ENCODE results near the gene SPATA31D1. TPM values are rescaled to one million over a fixed set of nuclear protein-coding genes. Genes with fewer than 3 reads are reported as not detected.
"Not testable (repeated sequence)": the region's sequence is repeated elsewhere in the genome, so short reads cannot be mapped to it uniquely, and the experiment has no call there.

The SPATA31D1 gene
- not detected for total RNA-seq

DNA sequence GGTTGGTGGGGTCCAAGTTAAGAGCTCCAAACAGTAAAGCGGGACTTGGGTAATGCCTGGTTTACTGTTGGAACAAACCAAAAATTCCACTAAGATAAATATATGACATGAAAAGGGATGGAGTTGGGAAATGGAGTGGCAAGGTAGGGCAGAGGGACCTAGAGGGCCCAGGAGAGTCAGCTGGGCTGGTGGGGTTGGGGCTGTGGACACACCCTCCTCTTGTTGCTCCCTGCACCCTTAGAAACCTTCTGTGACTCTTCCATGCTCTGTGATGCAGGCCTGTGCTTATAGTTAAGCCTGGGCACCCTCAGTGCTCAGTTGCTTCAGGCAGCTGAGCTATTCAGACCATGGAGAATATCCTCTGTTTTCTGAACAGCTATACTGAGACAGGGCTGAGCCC, at the start of gene SPATA31D1:
SPATA31D1 (plus strand) TSS at position 301 of the 400 bp plus-strand sequence; CDS start at position 348, 47 bp downstream.
- H3K27ac Mint-ChIP-seq; DNase-seq; H3K4me3 Mint-ChIP-seq; H3K36me3 Mint-ChIP-seq (ENCODE audit: low read depth); H3K27me3 Mint-ChIP-seq (ENCODE audit: low read depth); H3K9me3 Mint-ChIP-seq; intact Hi-C loops (cut with micrococcal nuclease); H3K4me1 Mint-ChIP-seq (ENCODE audit: low read depth); CTCF ChIA-PET: not testable (repeated sequence)

- H3K9me3 Mint-ChIP-seq; H3K27me3 Mint-ChIP-seq (ENCODE audit: low read depth); H3K27ac Mint-ChIP-seq; DNase-seq; H3K4me3 Mint-ChIP-seq; H3K36me3 Mint-ChIP-seq (ENCODE audit: low read depth); H3K4me1 Mint-ChIP-seq (ENCODE audit: low read depth); CTCF ChIA-PET; intact Hi-C loops (cut with micrococcal nuclease): not testable (repeated sequence)
These were observed 45.2 kb upstream of the SPATA31D1 start, which contains the start of gene SPATA31D3 for GRCh38 chr9:81943393-81943792. TSS of gene SPATA31D3 (plus strand) at chr9:81943500. CDS start at chr9:81943586, 86 bp downstream.

- H3K9me3 Mint-ChIP-seq; H3K36me3 Mint-ChIP-seq (ENCODE audit: low read depth); H3K27ac Mint-ChIP-seq; H3K4me3 Mint-ChIP-seq; CTCF ChIA-PET; H3K27me3 Mint-ChIP-seq (ENCODE audit: low read depth); DNase-seq; intact Hi-C loops (cut with micrococcal nuclease); H3K4me1 Mint-ChIP-seq (ENCODE audit: low read depth): not testable (repeated sequence)
These were observed 39.9 kb upstream of the SPATA31D1 start for GRCh38 chr9:81948650-81949049.

DNA sequence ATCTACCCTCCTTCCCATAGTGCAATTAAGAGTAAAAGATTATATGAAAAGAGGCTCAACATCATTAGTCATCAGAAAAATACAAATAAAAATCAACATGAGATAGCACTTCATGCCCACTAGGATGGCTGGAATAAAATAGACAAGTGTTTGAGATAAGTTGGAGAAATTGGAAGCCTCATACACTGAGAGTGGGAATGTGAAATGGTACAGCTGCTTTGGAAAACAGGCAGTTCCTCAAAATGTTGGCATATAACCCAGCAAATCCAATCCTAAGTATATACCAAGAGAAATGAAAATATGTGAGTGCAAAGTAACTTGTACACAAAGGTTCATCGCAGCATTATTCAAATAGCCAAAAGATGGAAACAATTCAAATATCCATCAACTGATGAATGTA, 35.5 kb upstream of the SPATA31D1 start:
- Mint-ChIP-seq H3K36me3 (ENCODE audit: low read depth) (peaks cover 2% of the 10 kb centered on the region), H3K4me1 (ENCODE audit: low read depth) (no peaks in the 10 kb centered on the region), H3K9me3 (peaks cover 25% of the 10 kb centered on the region), H3K27me3 (ENCODE audit: low read depth) (no peaks in the 10 kb centered on the region), H3K27ac (no peak overlapping the region), H3K4me3 (no peak overlapping the region)
- intact Hi-C loops (cut with micrococcal nuclease) = no loop called here
- no peak for DNase-seq
- CTCF ChIA-PET = no interaction called here

GRCh38 chr9:81955625-81956024, 32.9 kb upstream of the SPATA31D1 start:
- no peak overlapping the region for H3K4me3 Mint-ChIP-seq
- CTCF ChIA-PET = no interaction called here
- peaks cover 25% of the 10 kb centered on the region for H3K9me3 Mint-ChIP-seq
- H3K4me1 Mint-ChIP-seq (ENCODE audit: low read depth) = no peaks in the 10 kb centered on the region
- no peak overlapping the region for H3K27ac Mint-ChIP-seq
- no peaks in the 10 kb centered on the region for H3K27me3 Mint-ChIP-seq (ENCODE audit: low read depth)
- DNase-seq = no peak
- intact Hi-C loops (cut with micrococcal nuclease) = no loop called here
- peaks cover 2% of the 10 kb centered on the region for H3K36me3 Mint-ChIP-seq (ENCODE audit: low read depth)

DNA sequence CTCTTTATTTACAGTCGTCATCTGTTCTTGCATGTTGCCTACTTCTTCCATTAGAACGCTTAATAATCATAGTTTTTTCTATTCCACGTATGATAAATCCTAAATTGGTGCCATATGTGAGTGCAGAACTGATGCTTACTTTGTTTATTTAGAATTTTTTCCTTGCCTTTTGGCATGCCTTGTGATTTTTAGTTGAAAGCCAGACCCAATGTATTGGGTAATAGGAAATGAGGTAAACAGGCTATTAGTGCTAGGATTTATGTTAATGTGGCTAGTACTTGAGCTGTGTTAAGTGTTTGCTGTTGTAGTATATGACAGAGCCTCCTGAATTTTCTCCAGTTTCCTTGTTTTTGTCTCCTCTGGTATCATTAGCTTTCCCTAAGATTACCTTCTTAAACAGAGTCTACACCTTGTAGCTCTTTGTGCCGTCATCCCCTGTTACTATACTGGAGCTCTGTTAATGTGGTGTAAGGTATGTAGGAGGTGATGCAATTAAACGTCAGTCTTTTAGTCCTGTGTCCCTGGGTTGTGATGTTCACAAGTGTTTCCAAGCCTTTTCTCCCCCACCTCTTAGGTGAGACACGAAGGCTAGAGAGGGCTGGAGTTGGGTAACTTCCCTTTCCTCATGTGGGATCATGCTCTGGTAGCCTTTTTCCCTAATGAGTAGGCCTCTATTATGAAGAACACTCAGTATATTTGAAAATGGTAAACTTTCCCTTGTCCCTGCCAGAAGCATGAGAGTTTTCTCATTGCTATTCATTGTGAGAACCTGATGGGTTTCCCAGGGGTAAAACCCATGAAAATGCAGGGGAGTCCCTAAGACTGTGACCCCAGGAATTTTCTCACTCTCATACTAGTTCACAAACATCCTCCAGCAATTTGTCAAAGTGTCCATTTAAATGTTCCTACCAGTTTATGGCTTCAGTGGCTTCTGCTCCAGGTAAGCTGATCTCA, 24.1 kb upstream of the SPATA31D1 start:
- intact Hi-C loops (cut with micrococcal nuclease) = no loop called here
- H3K9me3 Mint-ChIP-seq = peaks cover 3% of the 10 kb centered on the region
- no peak overlapping the region for H3K27ac Mint-ChIP-seq
- no peak overlapping the region for H3K4me3 Mint-ChIP-seq
- H3K27me3 Mint-ChIP-seq (ENCODE audit: low read depth) = peaks cover 3% of the 10 kb centered on the region
- DNase-seq = no peak
- no peaks in the 10 kb centered on the region for H3K36me3 Mint-ChIP-seq (ENCODE audit: low read depth)
- CTCF ChIA-PET = interaction anchor here (0.6 kb wide), 1 partner anchor 1138 kb away, joined by 3 read pairs; no protein-coding TSS in a partner anchor
- H3K4me1 Mint-ChIP-seq (ENCODE audit: low read depth) = no peaks in the 10 kb centered on the region

- Mint-ChIP-seq H3K27ac (no peak overlapping the region), H3K9me3 (peaks cover 3% of the 10 kb centered on the region), H3K4me3 (no peak overlapping the region), H3K27me3 (ENCODE audit: low read depth) (peaks cover 3% of the 10 kb centered on the region), H3K4me1 (ENCODE audit: low read depth) (no peaks in the 10 kb centered on the region), H3K36me3 (ENCODE audit: low read depth) (no peaks in the 10 kb centered on the region)
- DNase-seq = no peak
- intact Hi-C loops (cut with micrococcal nuclease) = no loop called here
- CTCF ChIA-PET = no interaction called here
These were observed 20.5 kb upstream of the SPATA31D1 start for GRCh38 chr9:81968026-81968425.

GRCh38 chr9:81969971-81970370, 18.6 kb upstream of the SPATA31D1 start:
- no peak for DNase-seq
- CTCF ChIA-PET = no interaction called here
- Mint-ChIP-seq H3K9me3 (peaks cover 6% of the 10 kb centered on the region), H3K4me3 (no peak overlapping the region), H3K27me3 (ENCODE audit: low read depth) (peaks cover 3% of the 10 kb centered on the region), H3K4me1 (ENCODE audit: low read depth) (no peaks in the 10 kb centered on the region), H3K27ac (no peak overlapping the region), H3K36me3 (ENCODE audit: low read depth) (no peaks in the 10 kb centered on the region)
- intact Hi-C loops (cut with micrococcal nuclease) = no loop called here

DNA sequence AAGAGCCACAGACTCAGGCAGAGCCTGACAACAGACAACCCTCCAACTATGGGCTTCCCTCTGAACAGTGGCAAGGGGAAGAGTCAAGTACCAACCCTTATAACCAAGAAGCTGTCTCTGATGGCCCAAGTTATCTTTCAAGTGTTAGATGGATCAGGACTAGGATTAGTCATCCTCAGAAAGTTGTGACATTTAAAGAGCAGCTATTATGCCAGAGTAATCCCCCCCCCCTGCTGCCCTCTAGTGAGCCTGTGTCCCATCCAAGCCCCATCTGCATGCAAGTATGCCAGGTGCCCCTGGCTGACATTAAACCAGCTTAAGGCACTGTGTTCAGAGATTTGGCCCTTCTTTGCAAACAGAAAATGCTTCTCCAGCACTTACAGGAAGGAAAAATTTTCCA, 16.8 kb upstream of the SPATA31D1 start:
- H3K36me3 Mint-ChIP-seq (ENCODE audit: low read depth) = no peaks in the 10 kb centered on the region
- H3K4me3 Mint-ChIP-seq = no peak overlapping the region

DNA sequence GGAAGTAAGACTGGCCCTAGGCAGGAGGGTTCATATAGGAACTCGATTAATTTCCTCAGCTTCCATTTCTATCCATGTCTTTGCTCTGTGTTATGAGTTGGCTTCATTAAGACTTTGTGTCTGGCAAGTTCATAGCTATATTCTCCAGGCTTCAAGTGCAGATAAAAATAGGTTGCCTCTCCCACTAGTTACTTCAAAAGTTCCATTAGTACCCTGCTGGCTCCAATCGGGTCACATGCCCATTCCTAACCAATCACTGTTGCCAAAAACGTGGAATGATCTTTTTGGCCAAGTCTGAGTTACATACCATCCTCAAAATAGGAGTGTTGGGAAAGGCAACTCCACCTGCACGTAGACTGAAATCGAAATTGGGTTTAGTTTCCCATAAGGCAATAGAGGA, 13.8 kb upstream of the SPATA31D1 start:
- Mint-ChIP-seq H3K9me3 (peaks cover 6% of the 10 kb centered on the region), H3K4me1 (ENCODE audit: low read depth) (no peaks in the 10 kb centered on the region), H3K36me3 (ENCODE audit: low read depth) (no peaks in the 10 kb centered on the region), H3K27me3 (ENCODE audit: low read depth) (no peaks in the 10 kb centered on the region), H3K4me3 (no peak overlapping the region), H3K27ac (no peak overlapping the region)
- intact Hi-C loops (cut with micrococcal nuclease) = no loop called here
- CTCF ChIA-PET = no interaction called here
- DNase-seq = no peak

More for the DNA sequence above, 16.8 kb upstream of the SPATA31D1 start:
- CTCF ChIA-PET = no interaction called here
- no peak for DNase-seq
- Mint-ChIP-seq H3K27ac (no peak overlapping the region), H3K4me1 (ENCODE audit: low read depth) (no peaks in the 10 kb centered on the region), H3K9me3 (peaks cover 8% of the 10 kb centered on the region), H3K27me3 (ENCODE audit: low read depth) (peaks cover 3% of the 10 kb centered on the region)
- intact Hi-C loops (cut with micrococcal nuclease) = no loop called here

DNA sequence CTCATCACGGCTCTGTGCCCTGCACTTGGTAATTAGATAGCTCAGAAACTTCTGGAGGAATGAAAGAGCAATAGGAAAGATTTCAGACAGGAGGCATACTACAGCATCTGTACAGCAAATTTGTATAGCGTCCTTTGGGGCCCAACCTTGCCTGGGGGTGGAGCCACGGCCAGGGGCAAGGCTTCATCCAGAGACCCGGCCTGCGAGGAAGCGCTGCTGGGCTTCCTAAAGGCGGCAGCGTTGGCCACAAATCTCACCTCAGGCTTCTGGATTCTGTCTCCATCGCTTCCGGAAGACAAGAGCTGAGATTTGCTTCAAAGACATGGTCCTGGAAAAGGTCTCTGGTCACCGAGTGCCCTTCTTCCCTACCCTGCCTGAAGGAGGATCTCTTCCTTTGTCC, 12.2 kb upstream of the SPATA31D1 start:
- DNase-seq = no peak
- intact Hi-C loops (cut with micrococcal nuclease) = no loop called here
- Mint-ChIP-seq H3K4me1 (ENCODE audit: low read depth) (no peaks in the 10 kb centered on the region), H3K27ac (no peak overlapping the region), H3K4me3 (no peak overlapping the region), H3K9me3 (peaks cover 6% of the 10 kb centered on the region), H3K27me3 (ENCODE audit: low read depth) (no peaks in the 10 kb centered on the region), H3K36me3 (ENCODE audit: low read depth) (no peaks in the 10 kb centered on the region)
- CTCF ChIA-PET = no interaction called here

GRCh38 chr9:81979196-81979595, 9.4 kb upstream of the SPATA31D1 start:
- Mint-ChIP-seq H3K4me1 (ENCODE audit: low read depth) (no peaks in the 10 kb centered on the region), H3K4me3 (no peak overlapping the region), H3K9me3 (peaks cover 6% of the 10 kb centered on the region), H3K27me3 (ENCODE audit: low read depth) (no peaks in the 10 kb centered on the region), H3K36me3 (ENCODE audit: low read depth) (no peaks in the 10 kb centered on the region), H3K27ac (no peak overlapping the region)
- intact Hi-C loops (cut with micrococcal nuclease) = no loop called here
- CTCF ChIA-PET = no interaction called here
- no peak for DNase-seq

- no peaks in the 10 kb centered on the region for H3K4me1 Mint-ChIP-seq (ENCODE audit: low read depth)
- intact Hi-C loops (cut with micrococcal nuclease) = no loop called here
- H3K4me3 Mint-ChIP-seq = no peak overlapping the region
- H3K27me3 Mint-ChIP-seq (ENCODE audit: low read depth) = no peaks in the 10 kb centered on the region
- no peaks in the 10 kb centered on the region for H3K36me3 Mint-ChIP-seq (ENCODE audit: low read depth)
- no peak for DNase-seq
- no peak overlapping the region for H3K27ac Mint-ChIP-seq
- peaks cover under 1% of the 10 kb centered on the region for H3K9me3 Mint-ChIP-seq
- CTCF ChIA-PET = no interaction called here
These were observed 8.0 kb upstream of the SPATA31D1 start for GRCh38 chr9:81980568-81980967.
